ENCODE data around the gene FOXP1.

Gene FOXP1

DNA sequence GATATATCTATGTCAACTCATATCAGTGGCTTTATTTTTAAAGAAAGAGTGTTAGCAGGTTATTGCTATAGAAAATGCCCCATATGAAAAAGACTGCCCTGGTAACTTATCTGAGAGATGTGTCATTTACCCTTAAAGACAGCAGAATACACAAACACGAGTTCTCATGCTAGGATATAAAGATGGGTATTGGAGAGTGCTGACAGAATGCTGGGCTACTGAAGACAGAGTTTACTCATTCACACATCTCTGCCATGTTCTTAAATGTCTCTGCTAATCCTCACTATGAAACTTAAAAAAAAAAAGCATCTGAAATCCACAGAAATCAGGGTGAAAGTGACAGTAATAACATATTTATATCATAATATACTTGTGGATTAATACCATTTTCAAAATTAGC is 126.7 kb downstream of the FOXP1 start:
- no peak for TF ChIP-seq CTCF (IDR thresholded peaks at IDR 0.05; ENCODE audit: low read depth, low read length)
- H3K4me3 ChIP-seq (ENCODE audit: low read depth, low read length), result no peak overlapping the region; the same call in 1 of the 2 replicates

- H3K4me3 ChIP-seq (ENCODE audit: low read depth, low read length), result peak overlapping the region; percentile 52
- no peak for TF ChIP-seq CTCF (IDR thresholded peaks at IDR 0.05; ENCODE audit: low read depth, low read length)
These were observed 127.4 kb downstream of the FOXP1 start for GRCh38 chr3:71456156-71456555.

DNA sequence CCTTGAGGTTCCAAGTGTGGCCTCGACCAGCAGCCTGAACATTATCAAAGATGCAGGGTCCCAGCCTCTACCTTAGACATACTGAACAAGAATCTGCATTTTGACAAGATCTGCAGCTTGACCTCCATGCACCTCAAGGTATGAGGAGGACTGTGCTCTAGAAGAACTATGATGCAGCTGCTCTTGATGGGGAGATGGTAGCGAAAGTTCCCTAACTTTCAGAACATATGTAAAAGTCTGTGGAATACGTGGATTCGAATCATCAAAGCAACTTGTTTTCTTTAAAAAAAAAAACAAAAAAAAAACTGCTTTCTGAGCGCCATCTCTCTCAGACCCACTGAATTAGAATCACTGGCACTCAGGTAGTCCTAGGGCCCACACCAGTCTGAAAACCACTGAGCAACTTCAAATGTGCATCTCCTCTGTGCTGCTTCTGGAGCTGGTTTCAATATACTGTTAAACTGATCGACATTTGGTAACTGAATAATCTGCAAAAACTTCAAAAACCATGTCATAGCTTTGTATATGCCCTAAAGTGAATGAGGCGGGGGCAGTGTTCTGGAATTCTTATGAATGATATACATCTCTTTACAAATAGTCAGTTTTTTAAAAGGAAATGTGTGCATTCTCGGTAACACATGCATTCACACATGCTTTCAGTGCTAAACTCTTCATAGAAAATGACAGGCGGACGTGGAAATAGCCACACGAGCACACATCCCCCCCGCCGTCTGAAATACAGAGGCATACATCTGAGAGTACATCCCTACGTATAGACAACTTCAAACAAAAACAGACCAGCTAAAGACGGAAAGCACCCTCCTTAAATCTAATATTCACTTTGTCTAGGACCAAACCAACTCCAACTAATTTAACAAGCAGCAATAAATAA is 128.8 kb downstream of the FOXP1 start:
- TF ChIP-seq CTCF (IDR thresholded peaks at IDR 0.05; ENCODE audit: low read depth, low read length), result no peak
- no peak overlapping the region for H3K4me3 ChIP-seq (ENCODE audit: low read depth, low read length)

GRCh38 chr3:71453822-71454511 is 129.6 kb downstream of the FOXP1 start:
- H3K4me3 ChIP-seq (ENCODE audit: low read depth, low read length), result no peak overlapping the region
- no peak for TF ChIP-seq CTCF (IDR thresholded peaks at IDR 0.05; ENCODE audit: low read depth, low read length)

DNA sequence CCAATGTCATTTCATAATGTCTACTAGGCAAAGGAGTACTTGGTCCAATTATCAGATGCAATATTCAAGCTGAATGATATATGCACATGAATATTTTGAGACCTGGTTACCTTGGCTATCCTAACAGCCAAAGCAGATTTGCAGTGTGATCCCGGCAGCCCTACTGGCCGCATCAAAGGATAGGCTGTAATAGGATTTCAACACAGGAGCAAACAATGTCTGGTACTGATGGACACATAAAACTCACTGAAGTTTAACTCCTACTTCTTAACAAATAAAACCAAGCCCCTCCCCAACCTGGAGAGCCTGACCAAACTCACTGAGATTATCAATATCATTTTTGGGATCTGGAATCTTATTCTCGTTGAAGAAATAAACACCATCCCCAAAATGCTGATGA is 130.2 kb downstream of the FOXP1 start:
- no peak overlapping the region for H3K4me3 ChIP-seq (ENCODE audit: low read depth, low read length)
- no peak for TF ChIP-seq CTCF (IDR thresholded peaks at IDR 0.05; ENCODE audit: low read depth, low read length)

DNA sequence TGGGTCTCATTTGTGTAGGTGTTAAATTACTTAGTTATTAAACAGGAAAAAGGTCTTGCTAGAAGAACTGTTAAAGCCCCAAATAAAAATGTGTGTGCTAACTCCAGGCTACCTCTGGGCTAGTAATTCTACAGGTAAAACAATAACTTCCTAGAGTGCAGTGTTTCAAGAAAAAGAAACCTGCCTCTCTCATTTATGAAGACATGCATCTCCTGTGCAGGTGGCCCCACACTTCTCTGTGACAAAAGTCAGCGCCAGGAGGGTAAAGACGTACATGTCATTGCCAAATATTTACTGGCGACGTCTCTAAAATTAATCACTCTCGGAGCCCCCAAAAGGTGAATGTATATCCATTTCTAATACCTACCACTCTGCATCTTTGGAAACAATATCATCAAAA is 131.7 kb downstream of the FOXP1 start:
- no peak for TF ChIP-seq CTCF (IDR thresholded peaks at IDR 0.05; ENCODE audit: low read depth, low read length)
- H3K4me3 ChIP-seq (ENCODE audit: low read depth, low read length), result no peak overlapping the region

GRCh38 chr3:71451060-71451459 is 132.5 kb downstream of the FOXP1 start:
- H3K4me3 ChIP-seq (ENCODE audit: low read depth, low read length), result no peak overlapping the region
- no peak for TF ChIP-seq CTCF (IDR thresholded peaks at IDR 0.05; ENCODE audit: low read depth, low read length)

Data from WI38 (cell line).